HG02678 (cell line): Measurements from ENCODE around the gene MBP.

Experiments used
- ATAC-seq: cut with Tn5 transposase; IDR thresholded peaks from one replicate; pipeline ENCODE4 v1.9.1; 2021; ENCODE audit warnings: mild to moderate bottlenecking, moderate library complexity; ENCODE audit not compliant: unreplicated experiment

MBP gene

GRCh38 chr18:77013811-77014521 is 118.6 kb downstream of the MBP start:
- ATAC-seq: no peak

GRCh38 chr18:77012806-77013541 is 119.6 kb downstream of the MBP start:
- ATAC-seq: no peak

- no peak for ATAC-seq
These were observed 120.5 kb downstream of the MBP start for GRCh38 chr18:77012120-77012519.

- ATAC-seq: no peak
These were observed 122.9 kb downstream of the MBP start for GRCh38 chr18:77009675-77010074.

- no peak for ATAC-seq
These were observed 123.8 kb downstream of the MBP start for GRCh38 chr18:77008576-77009315.

- ATAC-seq: no peak
These were observed 124.6 kb downstream of the MBP start for GRCh38 chr18:77008006-77008405.

GRCh38 chr18:77007251-77007650 is 125.3 kb downstream of the MBP start:
- ATAC-seq: no peak

GRCh38 chr18:77006305-77007175 is 126.0 kb downstream of the MBP start:
- ATAC-seq: no peak

GRCh38 chr18:77005651-77006195 is 126.9 kb downstream of the MBP start:
- no peak for ATAC-seq

- no peak for ATAC-seq
These were observed 127.8 kb downstream of the MBP start for GRCh38 chr18:77004555-77005380.

GRCh38 chr18:77003316-77003715 is 129.3 kb downstream of the MBP start:
- ATAC-seq: no peak

GRCh38 chr18:77002496-77002895 is 130.1 kb downstream of the MBP start:
- no peak for ATAC-seq

GRCh38 chr18:77001979-77002378 is 130.6 kb downstream of the MBP start:
- ATAC-seq: no peak

GRCh38 chr18:77001041-77001440 is 131.5 kb downstream of the MBP start:
- ATAC-seq: no peak

GRCh38 chr18:77000527-77000926 is 132.1 kb downstream of the MBP start:
- no peak for ATAC-seq

- ATAC-seq: no peak
These were observed 133.5 kb downstream of the MBP start for GRCh38 chr18:76999077-76999476.

GRCh38 chr18:76997951-76998808 is 134.4 kb downstream of the MBP start:
- no peak for ATAC-seq

- no peak for ATAC-seq
These were observed 136.2 kb downstream of the MBP start for GRCh38 chr18:76996429-76996828.

GRCh38 chr18:76995896-76996295 is 136.7 kb downstream of the MBP start:
- no peak for ATAC-seq
